Spleen (tissue), 11 donors: ENCODE results near the gene CTDSPL. TPM values are rescaled to one million over a fixed set of nuclear protein-coding genes. Genes with fewer than 3 reads are reported as not detected.

Experiments
- DNase-seq: peaks from one replicate; pipeline ENCODE4 v3.0.0-alpha.2; 2020
- H3K27ac ChIP-seq, 8 donors: fragments of 200-600 bp; sonication (generic) in 7 of 8; 1 replicate in 4 of 8; 2 replicates in 4 of 8; pipeline versions ENCODE4 v1.5.0 to v1.8.0; 2016 to 2021; ENCODE audit warnings: inconsistent platforms in 4 of 8, mild to moderate bottlenecking in 4 of 8, moderate library complexity in 1 of 8
- H3K27me3 ChIP-seq, 7 donors: fragments of 200-600 bp; sonication (generic) in 6 of 7; replicated peaks in 1 of 7; 1 replicate in 4 of 7; 2 replicates in 3 of 7; pipeline versions ENCODE4 v1.5.0 to v1.8.0; 2016 to 2021; ENCODE audit warnings: inconsistent platforms in 3 of 7, mild to moderate bottlenecking in 1 of 7
- H3K36me3 ChIP-seq, 6 donors: fragments of 200-600 bp; sonication (generic) in 5 of 6; 1 replicate in 4 of 6; 2 replicates in 2 of 6; pipeline versions ENCODE4 v1.5.0 to v1.8.0; 2016 to 2021; ENCODE audit warnings: inconsistent platforms in 2 of 6
- H3K4me1 ChIP-seq, 6 donors: fragments of 200-600 bp; sonication (generic) in 5 of 6; 1 replicate in 3 of 6; 2 replicates in 3 of 6; pipeline versions ENCODE4 v1.5.0 to v1.8.0; 2016 to 2021; ENCODE audit warnings: inconsistent platforms in 3 of 6
- H3K4me3 ChIP-seq, 8 donors: fragments of 200-600 bp; sonication (generic) in 7 of 8; 1 replicate in 4 of 8; 2 replicates in 4 of 8; pipeline versions ENCODE4 v1.5.0 to v1.8.0; 2016 to 2021; ENCODE audit warnings: inconsistent platforms in 4 of 8, mild to moderate bottlenecking in 4 of 8, moderate library complexity in 2 of 8
- H3K9me3 ChIP-seq, 8 donors: fragments of 200-600 bp; sonication (generic) in 7 of 8; 1 replicate in 4 of 8; 2 replicates in 4 of 8; pipeline versions ENCODE4 v1.5.0 to v1.8.0; 2016 to 2021; ENCODE audit warnings: inconsistent platforms in 4 of 8
- CTCF ChIP-seq, 11 experiments: fragments of 200-600 bp in 7 of 11; fragments of 450-650 bp in 4 of 11; sonication (generic) in 4 of 11; IDR thresholded peaks in 8 of 11; conservative IDR thresholded peaks in 3 of 11; 1 replicate in 7 of 11; 2 replicates in 4 of 11; pipeline versions ENCODE4 v1.4.0 to v1.8.0; 2016 to 2021; ENCODE audit warnings: antibody characterized with exemption in 11 of 11, inconsistent platforms in 4 of 11, mild to moderate bottlenecking in 1 of 11
- POLR2A ChIP-seq, 3 donors: fragments of 450-650 bp; IDR thresholded peaks; one replicate each; pipeline ENCODE4 v1.5.1; 2017; ENCODE audit warnings: antibody characterized with exemption in 3 of 3, mild to moderate bottlenecking in 1 of 3
- POLR2AphosphoS5 ChIP-seq, 3 donors: sonication (generic); formaldehyde crosslinking; IDR thresholded peaks; one replicate each; pipeline ENCODE4 v1.5.1; 2017; ENCODE audit warnings: antibody characterized with exemption in 3 of 3
- WGBS, 5 donors: extraction: QIAGEN DNeasy Blood & Tissue Kit in 3 of 5; methylation state at CpG; one replicate each; pipeline versions ENCODE4 v1.1.5 to v1.1.7; 2013 to 2018; 5-methylcytosine and 5-hydroxymethylcytosine counted together
- intact Hi-C: fragments of 100-400 bp; cut with DNase I; formaldehyde crosslinking; loops from one replicate; pipeline ENCODE4 v1.15.0; 2023; ENCODE audit warnings: low total_unique reads
- polyA plus RNA-seq, 3 donors: library from polyadenylated mRNA; stranded (reverse); fragments of 200-250 nt; gene quantifications; one replicate each; pipeline ENCODE4 v1.2.1, GENCODE V29; 2013
- total RNA-seq, 7 donors: library from RNA; depleted of rRNA in 3 of 7; stranded (reverse); fragments of >200 nt in 3 of 7; fragmentation: NEBNext Ultra II Directional in 4 of 7; extraction: Animal tissue kit (Norgen Biotek cat#: 25700) in 4 of 7; gene quantifications; one replicate each; pipeline versions ENCODE4 v1.1.0 to v1.2.1, GENCODE V29; 2016 to 2021
- donor health status: healthy with polysubstance abuse.
- donor health status: DM: no; HTN: no; CAD: no; lungs with moderate emphysema.
- donor health status: DM: no; HTN: no; CAD: no.
- donor health status: Bipolar disorder and iron deficiency.
- donor health status: healthy.
- donor health status: DM: no; HTN: no; CAD: no.
- donor health status: DM: yes; HTN: yes; CAD: no.

CTDSPL gene
- total and polyA plus RNA-seq, 10 donors: 3.9 to 46.0 (median 26.2) TPM

GRCh38 chr3:37903320-37903719 lies 41.6 kb downstream of the CTDSPL start:
- DNase-seq: no peak
- intact Hi-C loops: no loop called here
- H3K9me3 ChIP-seq: no peaks in the 10 kb centered on the region
- no peak overlapping the region for H3K27ac ChIP-seq
- H3K36me3 ChIP-seq: no peaks in the 10 kb centered on the region
- no peaks in the 10 kb centered on the region for H3K27me3 ChIP-seq
- peaks cover 10 to 68% (median 33%) of the 10 kb centered on the region in 6 donors for H3K4me1 ChIP-seq
- no peak for TF ChIP-seq POLR2A (IDR thresholded peaks at IDR 0.05)
- no peak overlapping the region for H3K4me3 ChIP-seq
- WGBS, 5 donors: 60 to 97% (median 89%) methylated on average over 2 of the region's 2 CpGs

GRCh38 chr3:37903734-37904133 lies 42.1 kb downstream of the CTDSPL start:
- peaks cover 10 to 68% (median 33%) of the 10 kb centered on the region in 6 donors for H3K4me1 ChIP-seq
- WGBS, 5 donors: 76 to 95% (median 90%) methylated on average over 3 of the region's 3 CpGs
- H3K9me3 ChIP-seq: no peaks in the 10 kb centered on the region
- TF ChIP-seq POLR2A (IDR thresholded peaks at IDR 0.05): no peak
- TF ChIP-seq CTCF (IDR thresholded peaks at IDR 0.05 in 8 of 11, conservative IDR thresholded peaks at IDR 0.05 in 3 of 11): no peak
- TF ChIP-seq POLR2AphosphoS5 (IDR thresholded peaks at IDR 0.05): no peak
- H3K36me3 ChIP-seq: no peaks in the 10 kb centered on the region
- H3K27me3 ChIP-seq: no peaks in the 10 kb centered on the region
- no peak overlapping the region for H3K4me3 ChIP-seq
- intact Hi-C loops: no loop called here
- no peak for DNase-seq
- peak overlapping the region in 2 of 8 donors; percentile 24 to 30 for H3K27ac ChIP-seq

GRCh38 chr3:37904601-37905000 lies 42.9 kb downstream of the CTDSPL start:
- TF ChIP-seq CTCF (IDR thresholded peaks at IDR 0.05 in 8 of 11, conservative IDR thresholded peaks at IDR 0.05 in 3 of 11) (no peak), POLR2A (IDR thresholded peaks at IDR 0.05) (no peak), POLR2AphosphoS5 (IDR thresholded peaks at IDR 0.05) (no peak)
- Histone ChIP-seq H3K36me3 (no peaks in the 10 kb centered on the region), H3K27ac (peak overlapping the region in 4 of 8 donors; percentile 9 to 75 (median 27)), H3K9me3 (no peaks in the 10 kb centered on the region), H3K4me1 (peaks cover 10 to 70% (median 32%) of the 10 kb centered on the region in 6 donors), H3K4me3 (no peak overlapping the region), H3K27me3 (no peaks in the 10 kb centered on the region)
- 32 to 70% (median 61%) methylated on average over 1 of the region's 1 CpG for WGBS, 5 donors
- no peak for DNase-seq
- intact Hi-C loops: no loop called here

GRCh38 chr3:37905346-37905745 lies 43.7 kb downstream of the CTDSPL start:
- WGBS, 5 donors: 20 to 48% (median 29%) methylated on average over 1 of the region's 1 CpG
- H3K9me3 ChIP-seq: no peaks in the 10 kb centered on the region
- peaks cover 10 to 63% (median 30%) of the 10 kb centered on the region in 6 donors for H3K4me1 ChIP-seq
- H3K27ac ChIP-seq: peak overlapping the region in 4 of 8 donors; percentile 37 to 77 (median 72)
- H3K27me3 ChIP-seq: no peaks in the 10 kb centered on the region
- TF ChIP-seq POLR2AphosphoS5 (IDR thresholded peaks at IDR 0.05) (no peak), CTCF (IDR thresholded peaks at IDR 0.05 in 8 of 11, conservative IDR thresholded peaks at IDR 0.05 in 3 of 11) (no peak), POLR2A (IDR thresholded peaks at IDR 0.05) (no peak)
- DNase-seq: no peak
- H3K4me3 ChIP-seq: no peak overlapping the region
- H3K36me3 ChIP-seq: no peaks in the 10 kb centered on the region
- intact Hi-C loops: no loop called here
